B cell (primary cell): Measurements from ENCODE around the gene TNFRSF13B. TPM values are rescaled to one million over a fixed set of nuclear protein-coding genes. Genes with fewer than 3 reads are reported as not detected.
A peak's percentile ranks its signal among the peaks of the same experiment; 100 is the strongest.
"Not testable (repeated sequence)": the region's sequence is repeated elsewhere in the genome, so short reads cannot be mapped to it uniquely, and the experiment has no call there.

ENCODE experiments used
- ATAC-seq: fragments of 200-7000 bp; cut with Tn5 transposase; one replicate; pipeline ENCODE4 v1.10.0; 2021; ENCODE audit warnings: low read depth, mild to moderate bottlenecking, moderate number of reproducible peaks, moderate library complexity
- CTCF ChIA-PET: fragments of 350-600 bp; sonication (Branson Sonifier 250); formaldehyde crosslinking; loops from one replicate; lab custom pipeline; 2021; ENCODE audit warnings: antibody characterized with exemption, inconsistent platforms; lab: Charles Lee
- POLR2A ChIA-PET: fragments of 350-600 bp; sonication (Branson Sonifier 250); formaldehyde crosslinking; loops from one replicate; lab custom pipeline; 2021; ENCODE audit warnings: antibody characterized with exemption; lab: Charles Lee
- DNase-seq: peaks from one replicate; pipeline ENCODE4 v3.0.0; 2013
- H2AFZ ChIP-seq: 2 replicates; pipeline ENCODE4 v1.6.1; 2012; ENCODE audit warnings: mild to moderate bottlenecking, low read depth, low read length; ENCODE audit not compliant: insufficient read depth, poor library complexity, severe bottlenecking
- H3K27ac ChIP-seq, 2 donors: 1 replicate in 1 of 2; 2 replicates in 1 of 2; pipeline ENCODE4 v1.5.1; 2012 to 2013; ENCODE audit warnings: low read length in 2 of 2, mild to moderate bottlenecking in 2 of 2, moderate library complexity in 1 of 2
- H3K27me3 ChIP-seq, 4 experiments: fragments of 200-600 bp in 1 of 4; sonication (generic) in 1 of 4; replicated peaks in 1 of 4; 1 replicate in 2 of 4; 2 replicates in 2 of 4; pipeline versions ENCODE4 v1.6.1 to v1.7.0; 2013 to 2016; ENCODE audit warnings: low read length in 3 of 4, mild to moderate bottlenecking in 2 of 4, mixed read lengths in 1 of 4, moderate library complexity in 1 of 4; ENCODE audit not compliant: insufficient read depth in 4 of 4, control insufficient read depth in 3 of 4; ENCODE audit errors: control extremely low read depth in 1 of 4
- H3K36me3 ChIP-seq, 2 experiments: replicated peaks in 1 of 2; 1 replicate in 1 of 2; 2 replicates in 1 of 2; pipeline versions ENCODE4 v1.6.1 to v1.7.1; 2013; ENCODE audit warnings: low read length in 1 of 2; ENCODE audit not compliant: insufficient read depth in 2 of 2, control insufficient read depth in 1 of 2; ENCODE audit errors: control extremely low read depth in 1 of 2, extremely low read depth in 1 of 2
- H3K4me1 ChIP-seq, 2 donors: fragments of 200-600 bp in 1 of 2; sonication (generic) in 1 of 2; 1 replicate in 1 of 2; 2 replicates in 1 of 2; pipeline versions ENCODE4 v1.5.1 to v1.6.1; 2013 to 2017; ENCODE audit warnings: low read length in 2 of 2; ENCODE audit not compliant: control insufficient read depth in 2 of 2, insufficient read depth in 2 of 2
- H3K4me2 ChIP-seq: replicated peaks from 2 replicates; pipeline ENCODE3; 2012; ENCODE audit warnings: mild to moderate bottlenecking, low read depth, low read length; ENCODE audit not compliant: poor library complexity, severe bottlenecking
- H3K4me3 ChIP-seq, 5 experiments: fragments of 200-600 bp in 1 of 5; sonication (generic) in 1 of 5; 1 replicate in 3 of 5; 2 replicates in 2 of 5; pipeline versions ENCODE4 v1.5.1 to v1.7.0; 2011 to 2016; ENCODE audit warnings: low read length in 4 of 5, mild to moderate bottlenecking in 4 of 5, low read depth in 2 of 5, control low read depth in 1 of 5, moderate library complexity in 1 of 5; ENCODE audit not compliant: insufficient read depth in 1 of 5; ENCODE audit errors: control extremely low read depth in 1 of 5, extremely low read depth in 1 of 5
- H3K79me2 ChIP-seq: fragments of 200-600 bp; sonication (generic); one replicate; pipeline ENCODE4 v1.6.0; 2016; ENCODE audit warnings: low read length; ENCODE audit not compliant: control insufficient read depth, insufficient read depth
- H3K9ac ChIP-seq: fragments of 200-600 bp; sonication (generic); 2 replicates; pipeline ENCODE4 v1.6.1; 2017; ENCODE audit warnings: mild to moderate bottlenecking, low read length, moderate library complexity
- H3K9me3 ChIP-seq, 3 donors: one replicate each; pipeline versions ENCODE4 v1.6.1 to v1.7.1; 2013; ENCODE audit warnings: low read length in 2 of 3; ENCODE audit not compliant: control insufficient read depth in 2 of 3, insufficient read depth in 1 of 3; ENCODE audit errors: control extremely low read depth in 1 of 3
- H4K20me1 ChIP-seq: 2 replicates; pipeline ENCODE4 v1.6.0; 2012; ENCODE audit warnings: mild to moderate bottlenecking, low read length; ENCODE audit not compliant: insufficient read depth, control insufficient read depth, poor library complexity, severe bottlenecking
- H3K27ac Mint-ChIP-seq: one replicate; pipeline ENCODE4 v1.8.0; 2021; ENCODE audit warnings: mixed read lengths
- H3K27me3 Mint-ChIP-seq: one replicate; pipeline ENCODE4 v1.8.0; 2021; ENCODE audit warnings: mixed read lengths
- H3K4me1 Mint-ChIP-seq: one replicate; pipeline ENCODE4 v1.8.0; 2021; ENCODE audit warnings: mixed read lengths
- H3K4me3 Mint-ChIP-seq: one replicate; pipeline ENCODE4 v1.8.0; 2021; ENCODE audit warnings: mixed read lengths
- H3K9me3 Mint-ChIP-seq: one replicate; pipeline ENCODE4 v1.8.0; 2022; ENCODE audit warnings: mixed read lengths; ENCODE audit not compliant: insufficient read depth
- EZH2 ChIP-seq: IDR thresholded peaks from 2 replicates; pipeline ENCODE4 v1.6.1; 2012; ENCODE audit warnings: borderline replicate concordance, low read depth, mild to moderate bottlenecking, moderate library complexity, low read length; ENCODE audit not compliant: insufficient read depth, poor library complexity, severe bottlenecking
- WGBS: methylation state at CpG from one replicate; pipeline ENCODE4 v1.1.5; 2013; ENCODE audit warnings: missing lambda C conversion rate; ENCODE audit not compliant: insufficient coverage; 5-methylcytosine and 5-hydroxymethylcytosine counted together
- intact Hi-C: fragments of 100-400 bp; cut with micrococcal nuclease; formaldehyde crosslinking; loops from one replicate; pipeline ENCODE4 v1.10.0; 2022
- polyA plus RNA-seq: library from polyadenylated mRNA; depleted of rRNA; stranded (reverse); fragments of >200 nt; gene quantifications from 2 replicates; pipeline ENCODE4 v1.2.3, GENCODE V29; 2012
- total RNA-seq, 2 donors: library from RNA; stranded (reverse); fragments of 120-200 nt in 1 of 2; gene quantifications; 1 replicate in 1 of 2; 2 replicates in 1 of 2; pipeline versions ENCODE4 v1.2.3 to v1.2.4, GENCODE V29; 2013 to 2022
- TF ChIP-seq, protein P1 (sequence below): fragments of 200-600 bp; IDR thresholded peaks from one replicate; pipeline ENCODE4 v1.8.0; 2022; ENCODE audit warnings: antibody characterized with exemption, mild to moderate bottlenecking

TNFRSF13B gene
- total and polyA plus RNA-seq, 2 donors (not counting 1 experiment from before 2014, with no cell fraction given): 74.5 to 219 TPM

GRCh38 chr17:16922386-16923096 is 49.4 kb downstream of the TNFRSF13B start:
- H2AFZ ChIP-seq: no peak overlapping the region
- Mint-ChIP-seq H3K9me3 (no peaks in the 10 kb centered on the region), H3K27me3 (no peaks in the 10 kb centered on the region), H3K27ac (peak overlapping the region; percentile 22), H3K4me3 (no peak overlapping the region), H3K4me1 (no peaks in the 10 kb centered on the region)
- H3K4me2 ChIP-seq: no peak overlapping the region
- intact Hi-C loops: loop anchor here (1.0 to 2.0 kb wide), 2 partner anchors 69 to 390 kb away; no protein-coding TSS in a partner anchor
- TF ChIP-seq EZH2: no peak
- TF ChIP-seq, protein P1, sequence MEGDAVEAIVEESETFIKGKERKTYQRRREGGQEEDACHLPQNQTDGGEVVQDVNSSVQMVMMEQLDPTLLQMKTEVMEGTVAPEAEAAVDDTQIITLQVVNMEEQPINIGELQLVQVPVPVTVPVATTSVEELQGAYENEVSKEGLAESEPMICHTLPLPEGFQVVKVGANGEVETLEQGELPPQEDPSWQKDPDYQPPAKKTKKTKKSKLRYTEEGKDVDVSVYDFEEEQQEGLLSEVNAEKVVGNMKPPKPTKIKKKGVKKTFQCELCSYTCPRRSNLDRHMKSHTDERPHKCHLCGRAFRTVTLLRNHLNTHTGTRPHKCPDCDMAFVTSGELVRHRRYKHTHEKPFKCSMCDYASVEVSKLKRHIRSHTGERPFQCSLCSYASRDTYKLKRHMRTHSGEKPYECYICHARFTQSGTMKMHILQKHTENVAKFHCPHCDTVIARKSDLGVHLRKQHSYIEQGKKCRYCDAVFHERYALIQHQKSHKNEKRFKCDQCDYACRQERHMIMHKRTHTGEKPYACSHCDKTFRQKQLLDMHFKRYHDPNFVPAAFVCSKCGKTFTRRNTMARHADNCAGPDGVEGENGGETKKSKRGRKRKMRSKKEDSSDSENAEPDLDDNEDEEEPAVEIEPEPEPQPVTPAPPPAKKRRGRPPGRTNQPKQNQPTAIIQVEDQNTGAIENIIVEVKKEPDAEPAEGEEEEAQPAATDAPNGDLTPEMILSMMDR: peak; percentile 47
- no peaks in the 10 kb centered on the region for H3K9me3 ChIP-seq
- ATAC-seq (peak; percentile 44), DNase-seq (peak; percentile 48)
- ChIA-PET POLR2A (no interaction called here), CTCF (interaction anchor here (0.9 to 5.6 kb wide), 2 partner anchors 34 to 68 kb away, joined by 3 to 62 read pairs; no protein-coding TSS in a partner anchor)
- 88% methylated on average over 3 of the region's 4 CpGs for WGBS
- no peak overlapping the region for H3K27ac ChIP-seq
- no peaks in the 10 kb centered on the region for H4K20me1 ChIP-seq
- H3K36me3 ChIP-seq: peaks cover 0 to 2% of the 10 kb centered on the region in 2 experiments
- no peaks in the 10 kb centered on the region for H3K79me2 ChIP-seq
- no peak overlapping the region for H3K4me3 ChIP-seq
- no peak overlapping the region for H3K9ac ChIP-seq
- no peaks in the 10 kb centered on the region for H3K27me3 ChIP-seq
- no peaks in the 10 kb centered on the region for H3K4me1 ChIP-seq

DNA sequence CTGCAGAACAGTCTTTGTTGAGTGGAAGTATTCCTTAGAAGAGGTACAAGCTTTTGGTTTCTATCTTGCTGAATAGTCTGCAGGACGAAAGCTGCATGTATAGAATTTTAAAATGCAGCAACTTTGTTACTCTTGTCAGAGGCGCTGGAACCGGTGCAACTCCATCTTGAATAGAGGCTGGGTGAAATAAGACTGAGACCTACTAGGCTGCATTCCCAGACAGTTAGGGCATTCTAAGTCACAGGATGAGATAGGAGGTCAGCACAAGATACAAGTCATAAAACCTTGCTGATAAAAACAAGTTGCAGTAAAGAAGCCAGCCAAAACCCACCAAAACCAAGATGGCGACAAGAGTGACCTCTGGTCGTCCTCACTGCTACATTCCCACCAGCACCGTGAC is 50.5 kb downstream of the TNFRSF13B start:
- ATAC-seq, H3K27ac Mint-ChIP-seq, H3K4me1 ChIP-seq, H3K27me3 Mint-ChIP-seq, POLR2A ChIA-PET, H3K4me3 Mint-ChIP-seq, H4K20me1 ChIP-seq, H3K9ac ChIP-seq, H3K36me3 ChIP-seq, H3K27me3 ChIP-seq, H3K9me3 Mint-ChIP-seq, intact Hi-C loops, H3K27ac ChIP-seq, H3K4me3 ChIP-seq, DNase-seq, H3K79me2 ChIP-seq, H3K9me3 ChIP-seq, H2AFZ ChIP-seq, H3K4me1 Mint-ChIP-seq, H3K4me2 ChIP-seq: not testable (repeated sequence)
- CTCF ChIA-PET: interaction anchor here (0.9 to 5.6 kb wide), 2 partner anchors 35 to 69 kb away, joined by 3 to 62 read pairs; no protein-coding TSS in a partner anchor
- WGBS: 100% methylated on average over 4 of the region's 6 CpGs
